ENCODE data around the gene SIGLEC6.

The SIGLEC6 gene

DNA sequence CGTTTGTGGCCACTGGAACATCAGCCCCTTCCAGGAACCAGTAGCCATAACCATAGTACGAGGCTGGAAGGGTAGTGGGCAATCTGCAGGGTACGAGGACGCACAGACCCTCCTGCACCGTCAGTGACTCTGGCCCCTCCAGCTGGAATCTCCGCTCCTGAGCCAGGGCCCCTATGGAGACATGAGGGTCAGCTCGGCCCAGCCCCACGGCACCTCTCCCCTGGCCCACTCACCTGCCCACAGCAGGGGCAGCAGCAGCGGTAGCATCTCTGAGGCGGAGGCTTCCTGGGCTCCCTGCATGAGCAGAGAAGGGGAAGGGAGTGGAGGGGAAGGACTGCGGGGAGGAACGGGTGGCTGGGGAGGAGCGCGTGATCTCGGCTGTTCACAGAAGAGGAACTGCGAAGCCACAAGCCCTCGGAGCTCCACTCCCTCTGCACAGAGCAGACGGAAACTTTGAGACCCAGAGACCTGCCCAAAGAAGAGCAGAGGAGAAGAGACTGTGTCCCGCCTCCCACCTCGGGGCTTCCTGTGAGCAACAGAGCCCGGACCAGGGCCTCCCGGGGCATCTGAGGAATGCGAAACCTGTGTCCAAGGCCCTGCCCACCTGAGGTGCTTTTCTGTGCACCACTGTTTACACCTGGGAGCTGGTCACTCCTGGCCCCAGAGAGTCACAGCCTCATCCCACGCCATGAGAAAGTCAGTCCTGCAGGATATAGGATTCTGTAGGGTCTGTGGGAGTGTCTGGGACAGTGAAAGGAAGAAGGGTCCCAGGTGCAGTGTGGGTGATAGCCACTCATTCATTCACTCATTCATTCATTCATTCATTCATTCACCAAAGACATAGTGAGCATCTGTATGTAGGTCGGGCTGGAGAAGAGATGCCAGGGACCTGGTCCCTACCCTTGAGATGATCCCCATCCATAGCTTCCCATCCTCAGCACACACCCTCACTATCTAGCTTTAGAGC, at the start of gene SIGLEC6:
TSS of gene SIGLEC6 (minus strand) at position 322 of the 967 bp plus-strand sequence. CDS start at position 300, 22 bp downstream.
- Histone ChIP-seq H3K27me3 (ENCODE audit: control insufficient read depth, insufficient read depth, low read length) (peaks cover 13% of the 10 kb centered on the region), H3K9ac (ENCODE audit: low read depth, low read length) (no peak within 1 kb of the TSS), H3K4me3 (ENCODE audit: low read depth, low read length) (no peak within 1 kb of the TSS), H3K36me3 (ENCODE audit: control insufficient read depth, insufficient read depth, low read length) (no peaks in the 10 kb centered on the region), H3K4me1 (ENCODE audit: control insufficient read depth, insufficient read depth, low read length) (peaks cover 2% of the 10 kb centered on the region), H3K9me3 (ENCODE audit: control insufficient read depth, insufficient read depth, low read length) (no peaks in the 10 kb centered on the region)

DNA sequence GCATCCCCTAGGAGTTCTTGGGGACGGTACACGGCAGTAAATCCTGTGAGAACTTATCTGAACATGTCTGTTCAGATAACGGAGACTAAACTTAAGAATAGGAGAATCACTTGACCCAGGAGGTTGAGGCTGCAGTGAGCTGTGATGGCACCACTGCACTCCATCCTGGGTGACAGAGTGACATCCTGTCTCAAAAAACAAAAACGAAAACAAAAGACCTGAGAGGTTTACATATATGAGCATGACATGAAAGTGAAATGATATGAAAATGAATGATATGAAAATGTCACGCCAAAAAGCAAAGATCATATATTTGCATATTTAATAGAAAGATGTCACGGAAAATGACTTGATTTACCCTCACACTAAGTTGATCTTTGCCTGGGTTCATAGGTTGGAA, 45.4 kb upstream of the SIGLEC6 start:
- no peak overlapping the region for H3K4me3 ChIP-seq (ENCODE audit: low read depth, low read length)
- H3K4me1 ChIP-seq (ENCODE audit: control insufficient read depth, insufficient read depth, low read length): no peaks in the 10 kb centered on the region
- peaks cover 12% of the 10 kb centered on the region for H3K36me3 ChIP-seq (ENCODE audit: control insufficient read depth, insufficient read depth, low read length)
- no peaks in the 10 kb centered on the region for H3K27me3 ChIP-seq (ENCODE audit: control insufficient read depth, insufficient read depth, low read length)
- H3K9me3 ChIP-seq (ENCODE audit: control insufficient read depth, insufficient read depth, low read length): no peaks in the 10 kb centered on the region
- no peak overlapping the region for H3K9ac ChIP-seq (ENCODE audit: low read depth, low read length)

DNA sequence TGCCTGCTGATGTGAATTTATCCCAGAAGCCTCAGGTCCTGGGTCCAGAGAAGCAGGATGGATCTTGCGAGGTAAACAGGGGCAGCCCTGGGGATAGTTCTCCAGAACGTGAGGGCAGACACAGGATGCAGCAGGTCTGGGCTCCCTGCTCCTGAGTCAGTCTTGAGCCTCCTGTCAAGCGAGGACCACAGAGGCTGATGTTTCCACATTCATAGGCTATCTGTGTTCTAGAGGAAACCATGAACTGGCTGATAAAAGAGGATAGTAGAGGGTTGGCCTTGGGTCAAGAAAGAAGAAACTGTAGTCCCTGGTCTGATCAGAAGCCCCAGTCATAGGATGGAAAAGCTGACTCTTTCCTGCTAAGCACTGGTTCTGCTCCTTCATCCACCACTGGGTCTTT, 41.9 kb upstream of the SIGLEC6 start:
- H3K9ac ChIP-seq (ENCODE audit: low read depth, low read length): no peak overlapping the region
- H3K27me3 ChIP-seq (ENCODE audit: control insufficient read depth, insufficient read depth, low read length): no peaks in the 10 kb centered on the region
- no peaks in the 10 kb centered on the region for H3K9me3 ChIP-seq (ENCODE audit: control insufficient read depth, insufficient read depth, low read length)
- no peaks in the 10 kb centered on the region for H3K4me1 ChIP-seq (ENCODE audit: control insufficient read depth, insufficient read depth, low read length)
- H3K36me3 ChIP-seq (ENCODE audit: control insufficient read depth, insufficient read depth, low read length): peaks cover 9% of the 10 kb centered on the region
- no peak overlapping the region for H3K4me3 ChIP-seq (ENCODE audit: low read depth, low read length)

DNA sequence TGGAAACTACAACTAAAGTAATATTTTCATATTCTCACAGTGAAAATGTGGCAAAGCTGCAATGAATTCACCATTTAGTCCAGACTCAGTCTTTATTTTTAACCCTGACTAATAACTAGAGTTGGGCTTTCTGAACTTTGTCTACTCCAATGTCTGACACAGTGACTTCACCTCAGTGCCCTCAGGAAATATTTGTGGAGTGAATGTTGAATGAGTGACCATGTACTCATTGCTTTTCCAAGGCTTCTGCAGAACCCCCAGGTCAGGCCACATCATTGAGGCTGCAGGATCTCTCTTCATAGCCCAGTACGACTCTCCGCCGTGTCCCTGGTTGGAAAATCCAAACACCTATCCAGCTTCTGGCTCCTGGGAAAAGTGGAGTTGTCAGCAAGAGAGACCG, 41.4 kb upstream of the SIGLEC6 start:
- no peak overlapping the region for H3K4me3 ChIP-seq (ENCODE audit: low read depth, low read length)

DNA sequence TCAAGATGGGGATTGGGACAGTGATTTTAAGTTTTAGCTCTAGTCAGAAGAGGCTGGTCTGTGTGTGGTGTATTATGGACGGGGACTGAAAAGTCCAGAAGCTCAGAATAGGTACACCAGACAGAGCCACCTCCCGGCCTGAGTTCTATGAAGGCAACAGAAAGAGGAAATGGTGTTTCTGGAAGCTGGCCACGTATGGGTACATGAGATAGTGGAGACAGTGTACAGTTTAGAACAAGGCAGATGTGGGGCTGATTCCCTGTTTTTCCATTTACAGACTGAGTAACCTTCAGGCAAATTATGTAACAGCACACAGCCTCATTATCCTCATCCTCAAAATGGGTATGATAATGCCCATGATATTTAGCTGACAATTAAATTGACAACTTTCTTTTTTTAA, 40.9 kb upstream of the SIGLEC6 start:
- peak overlapping the region; percentile 86 for H3K4me3 ChIP-seq (ENCODE audit: low read depth, low read length)
- H3K9ac ChIP-seq (ENCODE audit: low read depth, low read length): no peak overlapping the region
- H3K4me1 ChIP-seq (ENCODE audit: control insufficient read depth, insufficient read depth, low read length): no peaks in the 10 kb centered on the region
- peaks cover 9% of the 10 kb centered on the region for H3K36me3 ChIP-seq (ENCODE audit: control insufficient read depth, insufficient read depth, low read length)
- no peaks in the 10 kb centered on the region for H3K9me3 ChIP-seq (ENCODE audit: control insufficient read depth, insufficient read depth, low read length)
- H3K27me3 ChIP-seq (ENCODE audit: control insufficient read depth, insufficient read depth, low read length): peaks cover 4% of the 10 kb centered on the region

More for the DNA sequence above, 41.4 kb upstream of the SIGLEC6 start:
- H3K27me3 ChIP-seq (ENCODE audit: control insufficient read depth, insufficient read depth, low read length): peaks cover 2% of the 10 kb centered on the region
- no peaks in the 10 kb centered on the region for H3K9me3 ChIP-seq (ENCODE audit: control insufficient read depth, insufficient read depth, low read length)
- no peak overlapping the region for H3K9ac ChIP-seq (ENCODE audit: low read depth, low read length)
- H3K36me3 ChIP-seq (ENCODE audit: control insufficient read depth, insufficient read depth, low read length): peaks cover 9% of the 10 kb centered on the region
- H3K4me1 ChIP-seq (ENCODE audit: control insufficient read depth, insufficient read depth, low read length): no peaks in the 10 kb centered on the region

DNA sequence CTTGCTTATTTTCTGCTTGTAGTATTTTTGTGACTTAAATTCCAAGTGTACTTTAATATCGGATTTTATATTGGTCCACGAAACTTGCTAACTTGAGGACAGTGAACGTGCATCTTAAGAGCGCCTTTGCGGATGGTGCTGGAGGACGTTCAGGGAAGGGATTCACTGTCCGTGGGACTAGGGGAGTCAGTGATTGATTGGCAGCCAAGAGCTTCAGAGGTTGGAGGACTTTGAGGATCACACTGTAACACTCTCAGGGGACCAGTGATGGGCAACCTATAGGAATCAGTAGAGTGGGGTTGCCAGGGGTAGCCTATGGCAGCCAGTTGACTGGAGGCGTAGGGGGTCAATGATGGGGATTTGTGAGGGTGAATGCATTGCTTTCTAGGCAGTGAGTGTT, 40.1 kb upstream of the SIGLEC6 start:
- peak overlapping the region; percentile 86 for H3K4me3 ChIP-seq (ENCODE audit: low read depth, low read length)
- peaks cover 4% of the 10 kb centered on the region for H3K27me3 ChIP-seq (ENCODE audit: control insufficient read depth, insufficient read depth, low read length)
- peak overlapping the region; percentile 74 for H3K9ac ChIP-seq (ENCODE audit: low read depth, low read length)
- no peaks in the 10 kb centered on the region for H3K4me1 ChIP-seq (ENCODE audit: control insufficient read depth, insufficient read depth, low read length)
- H3K9me3 ChIP-seq (ENCODE audit: control insufficient read depth, insufficient read depth, low read length): no peaks in the 10 kb centered on the region
- H3K36me3 ChIP-seq (ENCODE audit: control insufficient read depth, insufficient read depth, low read length): peaks cover 9% of the 10 kb centered on the region

DNA sequence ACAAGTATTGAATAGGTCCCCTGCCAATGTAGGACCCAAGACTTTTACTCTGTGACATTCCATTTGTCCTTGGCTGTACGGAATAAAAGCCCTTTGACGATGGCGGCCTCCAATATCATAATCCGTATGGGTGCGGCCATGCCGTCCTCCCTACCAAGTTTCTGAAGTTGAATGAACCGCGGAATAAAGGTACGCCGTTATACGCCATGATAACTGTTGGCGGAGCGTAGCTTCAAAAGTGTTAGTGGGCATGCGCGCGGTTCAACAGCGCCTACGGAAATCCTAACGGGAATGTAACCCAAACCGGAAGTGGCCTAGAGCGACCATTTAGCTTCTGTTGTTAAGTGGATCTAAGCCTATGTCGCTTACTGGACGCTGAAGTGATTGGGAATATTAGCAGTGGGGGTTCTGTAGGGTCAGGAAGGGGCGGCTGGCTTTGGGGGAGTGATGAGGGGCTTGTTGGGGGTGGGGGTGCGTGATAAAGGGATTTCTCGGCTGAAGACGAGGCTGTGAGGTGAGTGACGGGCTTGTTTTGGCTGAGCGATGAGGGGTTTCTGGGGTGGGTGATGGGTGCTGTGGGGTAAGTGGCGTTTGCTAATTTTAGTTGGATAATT, 39.6 kb upstream of the SIGLEC6 start, which contains the start of gene ZNF175:
TSS of gene ZNF175 (plus strand) at position 322 of the 614 bp plus-strand sequence. CDS start 2,047 bp downstream, outside the sequence.
- Histone ChIP-seq H3K9ac (ENCODE audit: low read depth, low read length) (peak within 1 kb of the TSS; percentile 74), H3K4me3 (ENCODE audit: low read depth, low read length) (peak within 1 kb of the TSS; percentile 86), H3K36me3 (ENCODE audit: control insufficient read depth, insufficient read depth, low read length) (peaks cover 9% of the 10 kb centered on the region), H3K9me3 (ENCODE audit: control insufficient read depth, insufficient read depth, low read length) (no peaks in the 10 kb centered on the region), H3K4me1 (ENCODE audit: control insufficient read depth, insufficient read depth, low read length) (no peaks in the 10 kb centered on the region), H3K27me3 (ENCODE audit: control insufficient read depth, insufficient read depth, low read length) (peaks cover 4% of the 10 kb centered on the region)

DNA sequence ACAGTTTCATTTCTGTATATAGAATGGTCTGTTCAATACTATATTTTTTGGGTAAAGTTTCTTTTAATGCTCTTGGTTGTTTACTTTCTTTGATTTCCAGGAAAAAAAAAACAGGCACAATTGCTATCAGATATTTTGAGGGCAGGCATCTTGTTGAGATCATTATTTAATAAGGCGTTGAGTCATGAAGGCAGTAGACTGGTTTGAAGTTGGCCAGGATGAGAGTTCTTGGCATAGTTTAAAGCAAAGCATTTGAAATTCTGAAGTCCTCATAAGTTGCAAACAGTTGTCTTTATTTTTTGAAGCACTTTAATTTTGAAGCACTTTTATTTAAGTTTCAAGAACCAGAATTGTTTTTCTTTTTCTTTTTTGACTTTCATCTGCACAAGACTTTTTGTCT, 37.0 kb upstream of the SIGLEC6 start:
- Histone ChIP-seq H3K9ac (ENCODE audit: low read depth, low read length) (no peak overlapping the region), H3K4me1 (ENCODE audit: control insufficient read depth, insufficient read depth, low read length) (no peaks in the 10 kb centered on the region), H3K4me3 (ENCODE audit: low read depth, low read length) (no peak overlapping the region), H3K27me3 (ENCODE audit: control insufficient read depth, insufficient read depth, low read length) (peaks cover 21% of the 10 kb centered on the region), H3K9me3 (ENCODE audit: control insufficient read depth, insufficient read depth, low read length) (no peaks in the 10 kb centered on the region), H3K36me3 (ENCODE audit: control insufficient read depth, insufficient read depth, low read length) (peaks cover 5% of the 10 kb centered on the region)

DNA sequence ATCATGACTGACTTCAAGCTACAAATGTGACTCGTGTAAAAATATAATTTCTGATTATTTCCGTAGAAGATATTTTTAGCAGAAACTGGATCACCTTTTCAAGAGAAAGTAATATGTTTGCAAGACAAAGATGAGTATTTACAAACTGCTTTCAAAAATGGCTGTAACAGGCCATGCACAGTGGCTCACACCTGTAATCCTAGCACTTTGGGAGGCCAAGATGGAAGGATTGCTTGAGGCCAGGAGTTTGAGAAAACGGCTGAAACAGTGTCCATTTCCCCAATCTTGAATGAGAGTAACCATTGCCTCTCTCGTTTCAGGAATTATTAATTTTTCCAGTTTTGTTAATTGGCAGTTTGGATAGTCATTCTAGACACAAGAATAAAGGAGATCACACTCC, 36.1 kb upstream of the SIGLEC6 start:
- no peaks in the 10 kb centered on the region for H3K36me3 ChIP-seq (ENCODE audit: control insufficient read depth, insufficient read depth, low read length)
- H3K9me3 ChIP-seq (ENCODE audit: control insufficient read depth, insufficient read depth, low read length): no peaks in the 10 kb centered on the region
- H3K4me3 ChIP-seq (ENCODE audit: low read depth, low read length): no peak overlapping the region
- H3K4me1 ChIP-seq (ENCODE audit: control insufficient read depth, insufficient read depth, low read length): no peaks in the 10 kb centered on the region
- no peak overlapping the region for H3K9ac ChIP-seq (ENCODE audit: low read depth, low read length)
- H3K27me3 ChIP-seq (ENCODE audit: control insufficient read depth, insufficient read depth, low read length): peaks cover 21% of the 10 kb centered on the region

DNA sequence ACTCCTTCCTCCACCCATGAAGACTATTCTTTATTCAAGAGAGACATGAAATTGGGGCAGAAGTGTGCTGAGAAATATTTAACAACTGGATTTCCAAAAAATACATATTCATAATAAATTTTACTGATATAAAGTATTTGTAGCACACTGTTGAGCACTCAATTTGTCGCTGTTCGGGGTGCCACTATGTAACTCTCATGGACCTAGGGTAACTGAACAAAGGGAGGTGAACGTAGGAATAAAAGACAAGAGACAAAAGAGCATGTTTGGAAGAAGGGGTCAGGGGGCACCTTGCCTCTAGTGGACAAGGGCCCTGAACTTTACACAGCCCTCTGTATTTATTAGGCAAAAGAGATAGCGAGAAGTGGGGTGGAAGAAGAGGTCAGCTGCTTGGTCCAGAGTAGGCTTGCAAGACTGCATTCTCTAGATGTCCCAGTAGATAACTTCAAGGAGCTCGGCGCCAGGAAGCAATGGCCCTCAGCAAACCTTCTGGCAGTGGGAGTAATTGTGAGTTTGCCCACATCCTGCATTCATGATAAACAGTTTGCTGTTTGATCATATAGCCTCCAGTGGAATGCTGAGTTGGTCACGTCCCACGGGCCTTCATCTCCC, 35.1 kb upstream of the SIGLEC6 start:
- Histone ChIP-seq H3K27me3 (ENCODE audit: control insufficient read depth, insufficient read depth, low read length) (peaks cover 23% of the 10 kb centered on the region), H3K9me3 (ENCODE audit: control insufficient read depth, insufficient read depth, low read length) (no peaks in the 10 kb centered on the region), H3K9ac (ENCODE audit: low read depth, low read length) (no peak overlapping the region), H3K4me3 (ENCODE audit: low read depth, low read length) (no peak overlapping the region), H3K4me1 (ENCODE audit: control insufficient read depth, insufficient read depth, low read length) (no peaks in the 10 kb centered on the region), H3K36me3 (ENCODE audit: control insufficient read depth, insufficient read depth, low read length) (no peaks in the 10 kb centered on the region)

DNA sequence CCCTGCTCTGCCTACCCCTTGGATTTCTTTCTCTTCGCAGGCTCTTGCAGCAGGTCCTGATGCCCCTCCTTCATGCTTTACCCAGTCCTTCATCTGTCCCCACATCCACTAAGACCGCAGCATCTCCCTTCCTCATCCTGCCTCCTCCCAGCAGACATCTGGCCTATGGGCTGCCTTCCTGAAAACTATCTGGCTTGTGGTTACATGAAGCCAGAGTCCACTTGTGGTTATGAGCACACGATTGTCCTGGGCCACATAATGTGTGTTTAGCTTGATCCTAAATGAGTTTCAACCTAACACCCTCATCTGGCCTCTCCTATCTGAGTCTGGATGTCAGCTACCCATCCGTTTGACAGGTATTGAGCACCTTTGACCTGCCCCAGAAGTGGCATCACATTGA, 34.1 kb upstream of the SIGLEC6 start:
- no peaks in the 10 kb centered on the region for H3K9me3 ChIP-seq (ENCODE audit: control insufficient read depth, insufficient read depth, low read length)
- no peaks in the 10 kb centered on the region for H3K36me3 ChIP-seq (ENCODE audit: control insufficient read depth, insufficient read depth, low read length)
- H3K4me1 ChIP-seq (ENCODE audit: control insufficient read depth, insufficient read depth, low read length): no peaks in the 10 kb centered on the region
- H3K4me3 ChIP-seq (ENCODE audit: low read depth, low read length): no peak overlapping the region
- peaks cover 24% of the 10 kb centered on the region for H3K27me3 ChIP-seq (ENCODE audit: control insufficient read depth, insufficient read depth, low read length)
- H3K9ac ChIP-seq (ENCODE audit: low read depth, low read length): no peak overlapping the region

All from iPS-15b (cell line).